ENCODE data around the gene DAZAP1.

GRCh38 chr19:1452802-1453524 lies 45.6 kb downstream of the DAZAP1 start:
- no peak for TF ChIP-seq CTCF (IDR thresholded peaks at IDR 0.05)
- TF ChIP-seq EP300 (IDR thresholded peaks at IDR 0.05), result no peak
- TF ChIP-seq POLR2A (IDR thresholded peaks at IDR 0.05), result no peak

Measured in ovary (tissue), 3 donors.